HEK293 (cell line): ENCODE results near the gene ITGA2.

ENCODE experiments used
- CTCF ChIA-PET: fragments of 350-600 bp; formaldehyde crosslinking; extraction: SDS; loops from one replicate; lab custom pipeline; 2021; ENCODE audit warnings: antibody characterized with exemption; lab: Yijun Ruan, JAX
- POLR2A ChIA-PET: fragments of 300-600 bp; formaldehyde crosslinking; extraction: SDS; loops from one replicate; lab custom pipeline; 2020; ENCODE audit warnings: antibody characterized with exemption, inconsistent platforms; lab: Yijun Ruan, JAX
- H3K27ac ChIP-seq: fragments of 200-500 bp; sonication (Bioruptor generic); 2 replicates; pipeline ENCODE4 v1.5.1; 2014; ENCODE audit warnings: low read depth, low read length, control low read depth, inconsistent platforms; ENCODE audit errors: extremely low read depth
- H3K36me3 ChIP-seq, 2 experiments: fragments of 200-500 bp in 1 of 2; sonication (Bioruptor generic) in 1 of 2; 1 replicate in 1 of 2; 2 replicates in 1 of 2; pipeline ENCODE4 v1.5.1; 2014 to 2017; ENCODE audit warnings: inconsistent platforms in 2 of 2, low read length in 2 of 2; ENCODE audit not compliant: control insufficient read depth in 2 of 2, insufficient read depth in 1 of 2
- H3K4me1 ChIP-seq: fragments of 200-500 bp; sonication (Bioruptor generic); 2 replicates; pipeline ENCODE4 v1.5.1; 2014; ENCODE audit warnings: mild to moderate bottlenecking, low read length, inconsistent platforms; ENCODE audit not compliant: control insufficient read depth, insufficient read depth
- H3K4me3 ChIP-seq: 2 replicates; pipeline ENCODE4 v1.5.1; 2011; ENCODE audit warnings: low read depth, mild to moderate bottlenecking, control low read depth, low read length, moderate library complexity
- H3K9me3 ChIP-seq: fragments of 200-500 bp; sonication (Bioruptor generic); 2 replicates; pipeline ENCODE4 v1.5.1; 2014; ENCODE audit warnings: low read depth, low read length, inconsistent platforms; ENCODE audit not compliant: control insufficient read depth, insufficient read depth
- AEBP2 ChIP-seq: fragments of 450-650 bp; formaldehyde crosslinking; IDR thresholded peaks from 2 replicates; pipeline ENCODE4 v1.5.1; 2016; ENCODE audit warnings: missing biosample characterization, missing genetic modification characterization, borderline replicate concordance
- CTCF ChIP-seq: fragments of 450-650 bp; formaldehyde crosslinking; IDR thresholded peaks from 2 replicates; pipeline ENCODE4 v1.5.1; 2016; ENCODE audit warnings: missing biosample characterization, missing genetic modification characterization
- ELK4 ChIP-seq: IDR thresholded peaks from 2 replicates; pipeline ENCODE4 v1.6.1; 2011; ENCODE audit warnings: mild to moderate bottlenecking, low read depth, low read length, borderline replicate concordance
- FEZF1 ChIP-seq: fragments of 450-650 bp; formaldehyde crosslinking; IDR thresholded peaks from 2 replicates; pipeline ENCODE4 v1.5.1; 2016; ENCODE audit warnings: missing biosample characterization, missing genetic modification characterization
- MEIS1 ChIP-seq: sonication (generic); formaldehyde crosslinking; IDR thresholded peaks from 2 replicates; pipeline ENCODE4 v1.8.1; 2022; ENCODE audit warnings: missing genetic modification reagents, mild to moderate bottlenecking, borderline replicate concordance
- MYNN ChIP-seq: fragments of 450-650 bp; formaldehyde crosslinking; IDR thresholded peaks from 2 replicates; pipeline ENCODE4 v1.5.1; 2016; ENCODE audit warnings: missing biosample characterization, missing genetic modification characterization, borderline replicate concordance
- REST ChIP-seq: fragments of 450-650 bp; formaldehyde crosslinking; IDR thresholded peaks from 2 replicates; pipeline ENCODE4 v1.5.1; 2016; ENCODE audit warnings: missing biosample characterization, missing genetic modification characterization
- ZFP37 ChIP-seq: fragments of 450-650 bp; formaldehyde crosslinking; IDR thresholded peaks from 2 replicates; pipeline ENCODE4 v1.5.1; 2016; ENCODE audit warnings: missing biosample characterization, missing genetic modification characterization
- ZNF16 ChIP-seq: fragments of 450-650 bp; formaldehyde crosslinking; IDR thresholded peaks from 2 replicates; pipeline ENCODE4 v1.5.1; 2016; ENCODE audit warnings: low read depth, missing biosample characterization, missing genetic modification characterization
- ZNF169 ChIP-seq: fragments of 450-650 bp; formaldehyde crosslinking; IDR thresholded peaks from 2 replicates; pipeline ENCODE4 v1.5.1; 2016; ENCODE audit warnings: missing biosample characterization, missing genetic modification characterization
- ZNF174 ChIP-seq: fragments of 450-650 bp; formaldehyde crosslinking; IDR thresholded peaks from 2 replicates; pipeline ENCODE4 v1.5.0; 2017; ENCODE audit warnings: missing biosample characterization, mild to moderate bottlenecking, missing genetic modification characterization
- ZNF184 ChIP-seq: fragments of 450-650 bp; IDR thresholded peaks from 2 replicates; pipeline ENCODE4 v1.5.1; 2018; ENCODE audit warnings: missing biosample characterization, mild to moderate bottlenecking, missing genetic modification characterization
- ZNF362 ChIP-seq: fragments of 450-650 bp; formaldehyde crosslinking; IDR thresholded peaks from 2 replicates; pipeline ENCODE4 v1.5.1; 2016; ENCODE audit warnings: missing biosample characterization, missing genetic modification characterization
- ZNF521 ChIP-seq: fragments of 450-650 bp; formaldehyde crosslinking; IDR thresholded peaks from 2 replicates; pipeline ENCODE4 v1.5.1; 2017; ENCODE audit warnings: missing biosample characterization, mild to moderate bottlenecking, missing genetic modification characterization
- ZNF530 ChIP-seq: fragments of 450-650 bp; formaldehyde crosslinking; IDR thresholded peaks from 2 replicates; pipeline ENCODE4 v1.5.1; 2016; ENCODE audit warnings: low read depth, missing biosample characterization, missing genetic modification characterization
- ZNF544 ChIP-seq: fragments of 450-650 bp; formaldehyde crosslinking; IDR thresholded peaks from 2 replicates; pipeline ENCODE4 v1.5.0; 2017; ENCODE audit warnings: missing biosample characterization, missing genetic modification characterization
- ZNF571 ChIP-seq: fragments of 450-650 bp; formaldehyde crosslinking; IDR thresholded peaks from 2 replicates; pipeline ENCODE4 v1.5.0; 2017; ENCODE audit warnings: missing biosample characterization, missing genetic modification characterization
- ZNF670 ChIP-seq: fragments of 450-650 bp; formaldehyde crosslinking; IDR thresholded peaks from 2 replicates; pipeline ENCODE4 v1.5.1; 2016; ENCODE audit warnings: missing biosample characterization, missing genetic modification characterization, low read depth
- ZNF768 ChIP-seq: fragments of 450-650 bp; formaldehyde crosslinking; IDR thresholded peaks from 2 replicates; pipeline ENCODE4 v1.5.1; 2018; ENCODE audit warnings: missing biosample characterization, mild to moderate bottlenecking, missing genetic modification characterization

ITGA2 gene

GRCh38 chr5:53084546-53085255 is 95.5 kb downstream of the ITGA2 start:
- Histone ChIP-seq H3K4me1 (no peaks in the 10 kb centered on the region), H3K9me3 (no peaks in the 10 kb centered on the region), H3K4me3 (no peak overlapping the region), H3K36me3 (peaks cover 0 to 13% of the 10 kb centered on the region in 2 experiments; a peak in 1 of 3 replicates), H3K27ac (no peak overlapping the region)
- ChIA-PET POLR2A (no interaction called here), CTCF (no interaction called here)
- TF ChIP-seq ZNF544 (tag by site-specific recombination) (no peak), ZNF169 (tag by site-specific recombination) (no peak), ZNF521 (tag by site-specific recombination) (no peak), CTCF (tag by site-specific recombination) (no peak), ELK4 (no peak), ZNF174 (tag by site-specific recombination) (no peak), ZNF670 (tag by site-specific recombination) (no peak), ZNF16 (tag by site-specific recombination) (no peak), ZNF768 (tag by site-specific recombination) (no peak), MYNN (no peak)

- TF ChIP-seq ZFP37 (tag by site-specific recombination) = no peak
- Histone ChIP-seq H3K36me3 (peaks cover 0 to 7% of the 10 kb centered on the region in 2 experiments; a peak in 1 of 3 replicates), H3K4me3 (no peak overlapping the region), H3K4me1 (no peaks in the 10 kb centered on the region), H3K27ac (no peak overlapping the region), H3K9me3 (no peaks in the 10 kb centered on the region)
- ChIA-PET CTCF (interaction anchor here (0.7 to 7.0 kb wide), 3 partner anchors 20 to 138 kb away, joined by 3 to 81 read pairs (median 3); no protein-coding TSS in a partner anchor), POLR2A (interaction anchor here (0.6 kb wide), 1 partner anchor 143 kb away, joined by 3 read pairs; no protein-coding TSS in a partner anchor)
Observed at GRCh38 chr5:53087171-53087570, 98.0 kb downstream of the ITGA2 start.

- H3K9me3 ChIP-seq = no peaks in the 10 kb centered on the region
- H3K4me3 ChIP-seq = no peak overlapping the region
- no peak overlapping the region for H3K27ac ChIP-seq
- POLR2A ChIA-PET = interaction anchor here (0.6 to 2.3 kb wide), 2 partner anchors 22 to 143 kb away, joined by 3 to 8 read pairs; partner anchors contain the start of gene MOCS2
- peaks cover 0 to 7% of the 10 kb centered on the region in 2 experiments; a peak in 2 of 3 replicates for H3K36me3 ChIP-seq
- no peaks in the 10 kb centered on the region for H3K4me1 ChIP-seq
- CTCF ChIA-PET = interaction anchor here (0.7 to 7.0 kb wide), 6 partner anchors 10 to 1147 kb away, joined by 3 to 81 read pairs (median 4); no protein-coding TSS in a partner anchor
- TF ChIP-seq REST (tag by site-specific recombination) = no peak
- TF ChIP-seq ZNF362 (tag by site-specific recombination) = no peak
- TF ChIP-seq ZNF768 (tag by site-specific recombination) = no peak
- no peak for TF ChIP-seq ZNF571
- TF ChIP-seq ZNF184 = no peak
- no peak for TF ChIP-seq MEIS1 (CRISPR knock-in tag)
- no peak for TF ChIP-seq AEBP2
- no peak for TF ChIP-seq FEZF1 (tag by site-specific recombination)
- TF ChIP-seq ZNF530 (tag by site-specific recombination) = no peak
Observed at GRCh38 chr5:53087621-53088121, 98.5 kb downstream of the ITGA2 start.
